OCI-LY3 (cell line): ENCODE measurements around the gene MPPED1.

ENCODE experiments used
- H2AFZ ChIP-seq: fragments of 200-600, 300-600 bp; shearing (Covaris generic); 2 replicates; pipeline ENCODE4 v1.6.0; 2014; ENCODE audit warnings: antibody characterized with exemption, low read depth, low read length
- H3K27ac ChIP-seq: fragments of 200-600, 300-600 bp; sonication (generic); 2 replicates; pipeline ENCODE4 v1.5.1; 2014; ENCODE audit warnings: mild to moderate bottlenecking, low read length, moderate library complexity, mixed read lengths
- H3K27me3 ChIP-seq: fragments of 200-600, 300-600 bp; sonication (generic); 2 replicates; pipeline ENCODE4 v1.6.1; 2014; ENCODE audit warnings: low read depth, low read length, mixed read lengths
- H3K36me3 ChIP-seq: fragments of 200-600, 300-600 bp; sonication (generic); replicated peaks from 2 replicates; pipeline ENCODE3; 2014; ENCODE audit warnings: low read depth, low read length, mixed read lengths
- H3K4me1 ChIP-seq: fragments of 300-600, 200-600 bp; sonication (generic); 2 replicates; pipeline ENCODE4 v1.6.1; 2014; ENCODE audit warnings: low read length, mixed read lengths
- H3K4me2 ChIP-seq: fragments of 200-600, 300-600 bp; sonication (generic); 2 replicates; pipeline ENCODE4 v1.6.1; 2014; ENCODE audit warnings: low read length, mixed read lengths
- H3K4me3 ChIP-seq: fragments of 300-600, 200-600 bp; sonication (generic); 2 replicates; pipeline ENCODE4 v1.5.1; 2014; ENCODE audit warnings: antibody characterized with exemption, mild to moderate bottlenecking, low read length, moderate library complexity
- H3K79me2 ChIP-seq: fragments of 300-600, 200-600 bp; shearing (Covaris generic); 2 replicates; pipeline ENCODE4 v1.6.1; 2014; ENCODE audit warnings: mild to moderate bottlenecking, low read length, mixed read lengths
- H3K9ac ChIP-seq: fragments of 300-600, 200-600 bp; shearing (Covaris generic); 2 replicates; pipeline ENCODE4 v1.6.0; 2014; ENCODE audit warnings: mild to moderate bottlenecking, low read length, moderate library complexity
- H3K9me3 ChIP-seq: fragments of 200-600, 300-600 bp; shearing (Covaris generic); 2 replicates; pipeline ENCODE4 v1.6.1; 2014; ENCODE audit warnings: low read length, mixed read lengths; ENCODE audit not compliant: insufficient read depth
- H4K20me1 ChIP-seq: fragments of 200-600, 300-600 bp; sonication (generic); 2 replicates; pipeline ENCODE4 v1.6.1; 2016; ENCODE audit warnings: low read length, mixed read lengths; ENCODE audit not compliant: insufficient read depth
- EZH2phosphoT487 ChIP-seq: fragments of 200-600 bp; shearing (Covaris generic); IDR thresholded peaks from 2 replicates; pipeline ENCODE4 v1.6.1; 2018; ENCODE audit warnings: antibody characterized with exemption, mixed run types, low read depth
- TF ChIP-seq, protein P1 (sequence below): fragments of 200-600, 300-600 bp; sonication (generic); IDR thresholded peaks from 2 replicates; pipeline ENCODE4 v1.5.1; 2014; ENCODE audit warnings: antibody characterized with exemption, low read length, low read depth

MPPED1 gene

DNA sequence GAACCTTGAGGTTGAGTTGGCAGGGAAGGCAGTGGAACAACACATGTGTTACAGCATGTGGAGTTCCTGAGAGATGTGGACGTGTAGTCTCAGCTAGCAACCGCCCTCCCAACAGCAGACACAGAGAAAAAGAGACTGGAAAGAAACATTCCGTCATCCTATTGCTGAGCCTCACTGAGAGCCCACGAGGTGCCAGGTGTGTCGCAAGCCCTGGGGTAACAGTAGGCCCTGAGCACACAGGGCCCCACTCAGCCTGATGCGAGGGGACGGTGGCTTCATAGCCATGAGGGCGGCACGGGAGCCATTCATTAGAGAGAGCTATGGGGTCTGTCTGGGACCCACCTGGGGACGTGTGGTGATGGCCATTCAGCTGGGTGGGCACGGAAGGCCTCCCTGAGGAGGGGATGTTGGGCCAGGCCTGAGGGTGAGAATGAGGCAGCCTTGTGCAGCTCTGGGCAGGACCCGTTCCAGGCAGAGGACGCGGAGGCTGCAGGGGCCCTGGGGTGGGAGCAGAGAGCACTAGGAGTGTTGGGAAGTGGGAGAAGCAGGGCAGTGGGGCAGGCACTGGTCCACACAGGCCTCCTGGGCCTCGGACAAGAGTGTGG is 26.2 kb downstream of the MPPED1 start:
- Histone ChIP-seq H3K27ac (no peak overlapping the region), H3K4me3 (no peak overlapping the region), H3K9me3 (no peaks in the 10 kb centered on the region), H3K4me1 (no peaks in the 10 kb centered on the region), H3K9ac (no peak overlapping the region), H3K36me3 (no peaks in the 10 kb centered on the region), H4K20me1 (no peaks in the 10 kb centered on the region), H3K4me2 (no peak overlapping the region), H3K27me3 (peaks cover 8% of the 10 kb centered on the region; the same call in 1 of the 2 replicates), H3K79me2 (no peaks in the 10 kb centered on the region), H2AFZ (no peak overlapping the region)
- TF ChIP-seq, protein P1, sequence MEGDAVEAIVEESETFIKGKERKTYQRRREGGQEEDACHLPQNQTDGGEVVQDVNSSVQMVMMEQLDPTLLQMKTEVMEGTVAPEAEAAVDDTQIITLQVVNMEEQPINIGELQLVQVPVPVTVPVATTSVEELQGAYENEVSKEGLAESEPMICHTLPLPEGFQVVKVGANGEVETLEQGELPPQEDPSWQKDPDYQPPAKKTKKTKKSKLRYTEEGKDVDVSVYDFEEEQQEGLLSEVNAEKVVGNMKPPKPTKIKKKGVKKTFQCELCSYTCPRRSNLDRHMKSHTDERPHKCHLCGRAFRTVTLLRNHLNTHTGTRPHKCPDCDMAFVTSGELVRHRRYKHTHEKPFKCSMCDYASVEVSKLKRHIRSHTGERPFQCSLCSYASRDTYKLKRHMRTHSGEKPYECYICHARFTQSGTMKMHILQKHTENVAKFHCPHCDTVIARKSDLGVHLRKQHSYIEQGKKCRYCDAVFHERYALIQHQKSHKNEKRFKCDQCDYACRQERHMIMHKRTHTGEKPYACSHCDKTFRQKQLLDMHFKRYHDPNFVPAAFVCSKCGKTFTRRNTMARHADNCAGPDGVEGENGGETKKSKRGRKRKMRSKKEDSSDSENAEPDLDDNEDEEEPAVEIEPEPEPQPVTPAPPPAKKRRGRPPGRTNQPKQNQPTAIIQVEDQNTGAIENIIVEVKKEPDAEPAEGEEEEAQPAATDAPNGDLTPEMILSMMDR = no peak
- TF ChIP-seq EZH2phosphoT487 = no peak

DNA sequence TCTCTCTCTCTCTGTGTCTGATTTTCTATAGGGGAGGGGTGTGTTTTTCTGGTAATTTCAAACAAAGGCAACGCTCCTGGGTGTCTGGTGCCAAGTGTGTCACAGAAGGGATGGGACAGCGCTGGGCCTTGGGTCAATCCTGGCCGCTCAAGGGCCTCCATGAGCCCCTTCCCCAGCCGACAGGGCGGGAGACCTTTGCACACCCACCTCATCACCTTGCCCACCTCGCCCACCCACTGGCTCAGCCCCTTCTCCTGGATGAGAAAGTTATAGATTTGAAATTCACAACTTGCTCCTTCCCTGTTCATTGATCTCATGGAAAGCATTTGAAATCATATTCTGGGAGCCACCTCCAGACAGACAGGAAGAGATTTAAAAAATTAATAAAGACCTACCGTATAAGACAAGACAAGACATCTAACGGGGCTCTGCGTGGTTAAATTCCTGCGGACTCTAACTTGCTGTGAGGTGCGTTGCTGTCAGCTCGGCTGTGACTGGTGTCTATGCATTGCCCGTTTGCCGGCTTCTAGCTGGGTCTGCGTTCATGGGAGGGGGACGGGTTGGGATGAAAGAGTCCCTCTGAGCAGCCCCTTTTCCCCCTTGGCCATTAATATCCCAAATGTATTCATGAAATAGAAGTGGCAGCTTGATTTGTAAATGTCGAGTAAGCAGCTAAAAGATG is 27.0 kb downstream of the MPPED1 start:
- Histone ChIP-seq H3K9me3 (no peaks in the 10 kb centered on the region), H3K27me3 (peaks cover 8% of the 10 kb centered on the region; the same call in 1 of the 2 replicates), H3K9ac (no peak overlapping the region), H4K20me1 (no peaks in the 10 kb centered on the region), H3K4me3 (no peak overlapping the region), H3K4me2 (no peak overlapping the region), H3K36me3 (no peaks in the 10 kb centered on the region), H3K4me1 (no peaks in the 10 kb centered on the region), H3K27ac (no peak overlapping the region), H3K79me2 (no peaks in the 10 kb centered on the region), H2AFZ (no peak overlapping the region)
- no peak for TF ChIP-seq EZH2phosphoT487
- TF ChIP-seq, protein P1 = no peak

DNA sequence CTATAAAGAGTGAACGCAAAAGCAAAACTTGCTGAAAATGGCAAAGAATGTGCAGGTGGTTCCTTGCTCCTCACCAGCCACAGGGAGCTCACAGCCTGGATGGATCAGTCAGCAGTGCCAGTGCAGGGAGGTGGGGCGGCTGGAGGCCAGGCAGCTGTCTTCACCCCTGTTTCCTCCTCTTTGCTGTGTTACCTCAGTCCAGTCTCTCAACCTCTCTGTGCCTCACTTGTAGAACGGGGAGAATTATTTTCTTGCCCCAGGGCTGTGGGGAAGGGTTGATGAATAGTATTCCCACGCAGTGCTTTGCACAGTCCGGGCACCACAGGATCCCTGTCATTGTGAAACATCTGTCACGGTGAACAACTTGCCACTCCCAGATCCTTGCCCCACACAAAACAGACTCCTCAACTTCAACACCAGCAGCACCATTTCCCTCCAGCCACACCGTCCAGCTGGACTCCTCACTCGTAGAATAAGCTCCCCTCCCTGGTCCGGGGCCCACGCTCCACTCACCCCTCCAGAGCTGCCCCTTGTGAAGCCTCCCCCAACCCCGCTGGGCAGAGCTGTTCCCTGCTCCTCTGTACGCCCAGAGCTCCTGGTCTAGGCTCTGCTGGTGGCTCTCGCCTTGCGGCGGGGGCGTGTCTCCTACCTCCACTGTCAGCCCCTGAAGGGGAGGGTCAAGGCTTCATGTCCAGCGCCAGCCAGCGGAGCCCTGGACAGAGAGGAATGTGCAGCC is 27.7 kb downstream of the MPPED1 start:
- Histone ChIP-seq H2AFZ (no peak overlapping the region), H3K79me2 (no peaks in the 10 kb centered on the region), H3K4me3 (no peak overlapping the region), H3K36me3 (no peaks in the 10 kb centered on the region), H3K9me3 (no peaks in the 10 kb centered on the region), H3K27ac (no peak overlapping the region), H4K20me1 (no peaks in the 10 kb centered on the region), H3K9ac (no peak overlapping the region), H3K27me3 (peaks cover 8% of the 10 kb centered on the region; the same call in 1 of the 2 replicates), H3K4me2 (no peak overlapping the region), H3K4me1 (no peaks in the 10 kb centered on the region)
- no peak for TF ChIP-seq EZH2phosphoT487
- TF ChIP-seq, protein P1 = no peak

DNA sequence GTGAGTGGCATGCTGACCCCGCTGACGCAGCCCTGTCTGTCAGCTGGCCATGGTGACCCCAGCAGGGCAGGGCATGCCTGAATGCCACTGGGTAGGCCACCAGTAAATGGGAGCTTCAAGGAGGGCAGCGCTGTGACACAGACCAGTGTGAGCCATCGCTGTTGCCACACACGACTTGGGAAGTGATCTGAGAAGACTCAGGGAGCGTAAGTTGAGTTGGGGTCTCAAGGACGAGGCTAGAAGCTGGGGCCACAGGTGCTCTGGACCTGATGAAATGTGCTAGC is 28.2 kb downstream of the MPPED1 start:
- Histone ChIP-seq H3K9ac (no peak overlapping the region), H3K36me3 (no peaks in the 10 kb centered on the region), H3K27me3 (peaks cover 8% of the 10 kb centered on the region; the same call in 1 of the 2 replicates), H3K27ac (no peak overlapping the region), H3K4me3 (no peak overlapping the region), H3K4me2 (no peak overlapping the region), H3K4me1 (no peaks in the 10 kb centered on the region), H3K9me3 (no peaks in the 10 kb centered on the region), H4K20me1 (no peaks in the 10 kb centered on the region), H2AFZ (no peak overlapping the region), H3K79me2 (no peaks in the 10 kb centered on the region)
- no peak for TF ChIP-seq EZH2phosphoT487
- TF ChIP-seq, protein P1 = no peak
